BLaER1 (cell line): ENCODE measurements around the gene SET.
A peak's percentile ranks its signal among the peaks of the same experiment; 100 is the strongest.
"Not testable (repeated sequence)": the region's sequence is repeated elsewhere in the genome, so short reads cannot be mapped to it uniquely, and the experiment has no call there.

Source experiments
- H3K27ac ChIP-seq: shearing (Covaris generic); formaldehyde crosslinking; 2 replicates; pipeline ENCODE4 v1.8.1; 2022
- H3K27me3 ChIP-seq: shearing (Covaris generic); formaldehyde crosslinking; 2 replicates; pipeline ENCODE4 v1.8.1; 2022
- H3K36me3 ChIP-seq: shearing (Covaris generic); formaldehyde crosslinking; 2 replicates; pipeline ENCODE4 v1.8.1; 2022
- H3K4me1 ChIP-seq: shearing (Covaris generic); formaldehyde crosslinking; 2 replicates; pipeline ENCODE4 v1.8.1; 2022
- H3K4me2 ChIP-seq: shearing (Covaris generic); formaldehyde crosslinking; 2 replicates; pipeline ENCODE4 v1.8.1; 2022
- H3K4me3 ChIP-seq: shearing (Covaris generic); formaldehyde crosslinking; 2 replicates; pipeline ENCODE4 v1.8.1; 2022
- H3K9ac ChIP-seq: shearing (Covaris generic); formaldehyde crosslinking; 2 replicates; pipeline ENCODE4 v1.8.1; 2022
- H3K9me3 ChIP-seq: shearing (Covaris generic); formaldehyde crosslinking; 2 replicates; pipeline ENCODE4 v1.8.1; 2022
- H4K20me1 ChIP-seq: shearing (Covaris generic); formaldehyde crosslinking; 2 replicates; pipeline ENCODE4 v1.8.1; 2022
- Cebpa-rat ChIP-seq: shearing (Covaris generic); IDR thresholded peaks from 2 replicates; pipeline ENCODE4 v1.8.1; 2022

Gene SET, protein sequence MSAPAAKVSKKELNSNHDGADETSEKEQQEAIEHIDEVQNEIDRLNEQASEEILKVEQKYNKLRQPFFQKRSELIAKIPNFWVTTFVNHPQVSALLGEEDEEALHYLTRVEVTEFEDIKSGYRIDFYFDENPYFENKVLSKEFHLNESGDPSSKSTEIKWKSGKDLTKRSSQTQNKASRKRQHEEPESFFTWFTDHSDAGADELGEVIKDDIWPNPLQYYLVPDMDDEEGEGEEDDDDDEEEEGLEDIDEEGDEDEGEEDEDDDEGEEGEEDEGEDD

DNA sequence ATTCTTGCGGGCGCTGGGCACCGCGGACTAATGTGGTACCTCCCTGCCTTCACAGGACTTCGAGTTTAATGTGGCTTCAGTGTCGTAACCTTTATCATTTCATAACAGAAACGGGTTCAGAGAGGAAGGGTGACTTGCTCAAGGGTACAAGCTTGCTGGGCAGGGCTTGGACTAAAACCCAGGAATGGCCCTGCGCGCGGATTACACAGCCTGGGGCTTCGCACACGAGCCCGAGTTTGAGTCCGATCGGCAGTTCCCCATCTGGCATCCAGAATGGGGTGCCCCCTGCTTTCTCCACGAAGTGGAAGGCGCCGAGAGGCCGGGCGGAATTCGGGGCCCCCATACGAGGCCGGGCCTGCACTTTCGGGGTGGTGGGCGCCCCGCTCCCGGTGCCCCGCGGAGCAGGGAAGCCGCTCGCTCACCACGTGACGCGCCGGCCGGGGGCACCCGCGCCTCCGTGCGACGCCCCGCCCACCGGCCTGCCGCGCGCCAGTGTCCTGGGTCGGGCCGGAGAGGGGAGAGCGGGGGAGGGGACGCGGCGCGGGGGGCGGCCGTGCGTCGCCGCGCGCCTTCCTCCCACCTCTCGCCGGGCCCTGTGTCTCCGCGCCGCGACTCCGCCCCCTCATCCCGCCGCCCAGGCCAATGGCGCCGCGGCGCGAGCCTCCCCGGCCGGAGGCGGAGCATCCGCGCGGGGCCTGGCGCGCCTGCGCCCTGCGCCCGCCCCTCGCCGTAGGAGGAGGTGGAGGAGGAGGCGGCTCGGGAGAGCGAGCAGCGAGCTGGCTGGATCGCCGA, at the start of gene SET:
TSS of gene SET (plus strand) at position 722 of the 792 bp plus-strand sequence. CDS start 361 bp downstream, outside the sequence.
- peak within 1 kb of the TSS; percentile 89 for H3K4me3 ChIP-seq
- peak within 1 kb of the TSS; percentile 99 for H3K4me2 ChIP-seq
- H3K9me3 ChIP-seq = no peaks in the 10 kb centered on the region
- no peak for TF ChIP-seq Cebpa-rat
- peaks cover 38% of the 10 kb centered on the region for H4K20me1 ChIP-seq
- peak within 1 kb of the TSS; percentile 97 for H3K9ac ChIP-seq
- peaks cover 68% of the 10 kb centered on the region for H3K4me1 ChIP-seq
- peak within 1 kb of the TSS; percentile 99 for H3K27ac ChIP-seq
- no peaks in the 10 kb centered on the region for H3K27me3 ChIP-seq
- peaks cover 27% of the 10 kb centered on the region for H3K36me3 ChIP-seq

- Histone ChIP-seq H3K36me3 (peaks cover 64% of the 10 kb centered on the region), H3K9me3 (no peaks in the 10 kb centered on the region), H3K9ac (no peak overlapping the region), H3K27ac (no peak overlapping the region), H3K4me3 (no peak overlapping the region), H3K4me1 (peaks cover 73% of the 10 kb centered on the region), H4K20me1 (peaks cover 15% of the 10 kb centered on the region; the same call in 1 of the 2 replicates), H3K4me2 (no peak overlapping the region), H3K27me3 (no peaks in the 10 kb centered on the region)
- no peak for TF ChIP-seq Cebpa-rat
Observed at GRCh38 chr9:128640603-128641002, 48.4 kb upstream of the SET start.

GRCh38 chr9:128642675-128643245, 46.3 kb upstream of the SET start:
- H4K20me1 ChIP-seq = no peaks in the 10 kb centered on the region
- no peak overlapping the region for H3K4me3 ChIP-seq
- H3K4me1 ChIP-seq = peaks cover 61% of the 10 kb centered on the region
- no peak for TF ChIP-seq Cebpa-rat
- H3K36me3 ChIP-seq = peaks cover 57% of the 10 kb centered on the region
- peak overlapping the region; percentile 69 for H3K4me2 ChIP-seq
- H3K9me3 ChIP-seq = no peaks in the 10 kb centered on the region
- peak overlapping the region; percentile 66 for H3K9ac ChIP-seq
- peak overlapping the region; percentile 79 for H3K27ac ChIP-seq
- no peaks in the 10 kb centered on the region for H3K27me3 ChIP-seq

DNA sequence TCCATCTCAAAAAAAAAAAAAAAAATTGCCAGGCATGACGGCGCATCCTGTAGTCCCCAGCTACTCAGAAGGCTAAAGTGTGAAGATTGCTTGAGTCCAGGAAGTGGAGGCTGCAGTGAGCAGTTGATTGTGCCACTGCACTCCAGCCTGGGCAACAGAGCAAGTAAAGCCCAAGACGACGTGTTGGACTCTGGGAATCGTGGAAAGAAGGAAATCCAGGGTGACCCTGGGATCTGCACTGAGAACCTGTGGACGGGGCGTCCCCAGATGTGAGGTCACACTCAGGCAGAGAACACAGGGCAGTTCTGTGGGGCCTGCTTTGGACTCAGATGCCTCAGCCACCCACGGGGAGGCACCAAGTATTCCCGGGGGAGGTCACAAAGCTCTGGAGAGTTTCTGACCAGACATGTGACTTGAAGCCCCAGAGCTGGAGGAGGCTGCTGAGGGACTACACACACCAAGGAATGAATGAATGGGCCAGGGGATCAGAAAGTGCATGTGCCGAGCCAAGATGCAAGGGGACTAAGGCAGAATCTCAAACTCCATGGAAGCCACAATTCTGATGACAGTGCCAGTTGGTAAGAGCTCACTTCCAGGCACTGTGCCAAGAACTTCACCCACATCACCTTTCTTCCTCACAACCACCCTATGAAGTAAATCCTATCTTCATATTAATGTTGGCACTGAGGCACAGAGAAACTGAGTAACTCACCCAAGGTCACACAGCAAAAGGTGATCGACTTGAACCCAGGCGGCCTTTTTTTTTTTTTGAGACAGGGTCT, 45.3 kb upstream of the SET start:
- Histone ChIP-seq H3K27me3 (no peaks in the 10 kb centered on the region), H3K9ac (peak overlapping the region; percentile 0; the same call in 1 of the 2 replicates), H3K4me2 (peak overlapping the region; percentile 69), H4K20me1 (no peaks in the 10 kb centered on the region), H3K36me3 (peaks cover 50% of the 10 kb centered on the region), H3K4me3 (no peak overlapping the region), H3K27ac (peak overlapping the region; percentile 79), H3K4me1 (peaks cover 52% of the 10 kb centered on the region), H3K9me3 (no peaks in the 10 kb centered on the region)
- TF ChIP-seq Cebpa-rat = no peak

DNA sequence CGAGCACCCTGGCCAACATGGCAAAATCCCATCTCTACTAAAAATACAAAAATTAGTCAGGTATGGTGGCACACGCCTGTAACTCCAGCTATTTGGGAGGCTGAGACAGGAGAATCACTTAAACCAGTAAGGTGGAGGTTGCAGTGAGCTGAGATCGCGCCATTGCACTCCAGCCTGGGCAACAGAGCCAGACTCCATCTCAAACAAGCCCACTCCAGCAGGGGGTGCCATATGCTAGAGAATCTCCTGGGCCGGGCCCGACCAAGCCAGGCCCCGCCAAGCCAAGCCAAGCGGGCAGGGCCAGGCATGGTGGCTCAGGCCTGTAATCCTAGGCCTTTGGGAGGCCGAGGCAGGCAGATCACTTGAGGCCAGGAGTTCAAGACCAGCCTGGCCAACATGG, 40.8 kb upstream of the SET start:
- not testable (repeated sequence) for H3K4me3 ChIP-seq, H4K20me1 ChIP-seq, H3K4me2 ChIP-seq, H3K9ac ChIP-seq, H3K27me3 ChIP-seq, H3K27ac ChIP-seq, H3K9me3 ChIP-seq
- H3K36me3 ChIP-seq = peaks cover 25% of the 10 kb centered on the region
- peaks cover 12% of the 10 kb centered on the region for H3K4me1 ChIP-seq

DNA sequence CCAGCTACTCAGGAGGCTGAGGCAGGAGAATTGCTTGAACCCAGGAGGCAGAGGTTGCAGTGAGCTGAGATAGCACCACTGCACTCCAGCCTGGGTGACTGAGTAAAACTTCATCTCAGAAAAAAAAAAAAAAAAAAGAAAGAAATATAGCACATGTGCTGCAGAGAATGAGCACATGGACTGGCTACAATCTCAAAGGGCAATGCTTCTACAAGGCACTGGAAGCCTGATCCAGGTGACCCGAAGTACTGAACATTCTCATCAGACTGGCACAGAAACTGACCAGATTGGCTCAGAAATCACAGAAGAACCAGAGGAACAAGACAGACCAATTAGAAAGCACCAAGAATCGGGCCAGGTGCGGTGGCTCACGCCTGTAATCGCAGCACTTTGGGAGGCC, 37.2 kb upstream of the SET start:
- no peak overlapping the region for H3K9ac ChIP-seq
- no peak for TF ChIP-seq Cebpa-rat
- peaks cover 22% of the 10 kb centered on the region for H3K4me1 ChIP-seq
- no peak overlapping the region for H3K4me3 ChIP-seq
- H3K27ac ChIP-seq = no peak overlapping the region
- H4K20me1 ChIP-seq = no peaks in the 10 kb centered on the region
- H3K4me2 ChIP-seq = no peak overlapping the region
- H3K36me3 ChIP-seq = peaks cover 20% of the 10 kb centered on the region
- H3K9me3 ChIP-seq = no peaks in the 10 kb centered on the region
- H3K27me3 ChIP-seq = no peaks in the 10 kb centered on the region

DNA sequence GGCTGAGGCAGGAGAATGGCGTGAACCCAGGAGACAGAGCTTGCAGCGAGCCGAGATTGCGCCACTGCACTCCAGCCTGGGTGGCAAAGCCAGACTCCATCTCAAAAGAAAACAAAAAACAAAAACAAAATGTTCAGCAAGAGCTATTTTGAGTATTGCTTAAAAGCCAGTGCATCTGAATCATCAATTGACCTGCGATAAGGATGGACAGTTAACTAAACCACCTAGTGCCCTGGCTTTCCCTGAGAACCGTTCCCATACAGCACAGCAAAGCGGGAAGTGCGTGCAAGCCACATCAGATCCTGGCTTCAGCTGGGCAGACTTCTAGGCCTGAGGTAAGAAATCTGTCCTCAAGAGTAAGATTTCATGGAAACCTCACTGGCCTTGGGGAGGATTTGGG, 35.1 kb upstream of the SET start:
- peaks cover 9% of the 10 kb centered on the region; the same call in 1 of the 2 replicates for H3K36me3 ChIP-seq
- peaks cover 27% of the 10 kb centered on the region for H3K4me1 ChIP-seq
- no peaks in the 10 kb centered on the region for H3K9me3 ChIP-seq
- no peaks in the 10 kb centered on the region for H3K27me3 ChIP-seq
- H3K27ac ChIP-seq = 0 out of 2 replicates have a peak overlapping the region, but pooled peaks have one; percentile 0
- H3K4me2 ChIP-seq = 0 out of 2 replicates have a peak overlapping the region, but pooled peaks have one; percentile 4
- H4K20me1 ChIP-seq = no peaks in the 10 kb centered on the region
- peak overlapping the region; percentile 33; the same call in 1 of the 2 replicates for H3K9ac ChIP-seq
- H3K4me3 ChIP-seq = no peak overlapping the region
- TF ChIP-seq Cebpa-rat = no peak

DNA sequence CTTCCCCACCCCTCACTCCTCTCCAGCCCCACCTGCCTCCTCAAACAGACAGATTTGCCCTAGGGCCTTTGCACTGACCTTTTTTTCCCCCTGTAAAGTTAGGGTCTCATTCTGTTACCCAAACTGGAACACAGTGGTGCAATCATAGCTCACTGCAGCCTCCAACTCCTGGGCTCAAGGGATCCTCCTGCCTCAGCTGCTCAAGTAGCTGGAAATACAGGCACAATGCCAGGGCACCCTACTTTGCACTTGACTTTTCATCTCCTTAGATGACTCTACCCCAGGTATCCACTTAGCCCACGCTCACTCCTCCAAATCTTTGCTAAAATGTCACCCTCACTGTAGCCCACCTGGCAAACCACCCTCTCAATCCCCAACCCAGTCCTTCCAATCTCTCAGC, 34.5 kb upstream of the SET start:
- Histone ChIP-seq H3K27me3 (no peaks in the 10 kb centered on the region), H3K4me3 (no peak overlapping the region), H3K9ac (peak overlapping the region; percentile 33; the same call in 1 of the 2 replicates), H4K20me1 (no peaks in the 10 kb centered on the region), H3K27ac (peak overlapping the region; percentile 0; the same call in 1 of the 2 replicates), H3K9me3 (no peaks in the 10 kb centered on the region), H3K36me3 (peaks cover 9% of the 10 kb centered on the region; the same call in 1 of the 2 replicates), H3K4me1 (peaks cover 27% of the 10 kb centered on the region), H3K4me2 (peak overlapping the region; percentile 4)
- no peak for TF ChIP-seq Cebpa-rat
